Stimulated activated naive CD8-positive, alpha-beta T cell treated with anti-CD3 and anti-CD28 coated beads, Interleukin-15, amount 100 ng/mL, for 72 hours (primary cell): ENCODE results near the gene COX7C.
"Not testable (repeated sequence)": the region's sequence is repeated elsewhere in the genome, so short reads cannot be mapped to it uniquely, and the experiment has no call there.

Experiments used
- ATAC-seq: fragments of 150-1000 bp; cut with Tn5 transposase; 2 replicates; pipeline ENCODE4 v1.10.0; 2021; ENCODE audit warnings: mild to moderate bottlenecking, moderate library complexity
- DNase-seq, 2 donors: peaks; one replicate each; pipeline ENCODE4 v3.0.0; 2021 to 2022
- H3K27ac Mint-ChIP-seq, 2 donors: one replicate each; pipeline ENCODE4 v1.8.0; 2022; ENCODE audit warnings: mild to moderate bottlenecking in 2 of 2, mixed read lengths in 2 of 2, moderate library complexity in 2 of 2
- H3K27me3 Mint-ChIP-seq: one replicate; pipeline ENCODE4 v1.8.0; 2022; ENCODE audit warnings: mixed read lengths
- H3K4me1 Mint-ChIP-seq: one replicate; pipeline ENCODE4 v1.8.0; 2022; ENCODE audit warnings: mild to moderate bottlenecking, mixed read lengths
- H3K4me3 Mint-ChIP-seq, 2 donors: one replicate each; pipeline ENCODE4 v1.8.0; 2022; ENCODE audit warnings: mild to moderate bottlenecking in 2 of 2, mixed read lengths in 2 of 2, moderate library complexity in 1 of 2
- H3K9me3 Mint-ChIP-seq, 2 donors: one replicate each; pipeline ENCODE4 v1.8.0; 2022; ENCODE audit warnings: mixed read lengths in 2 of 2

COX7C gene

GRCh38 chr5:86617756-86618576, at the start of gene COX7C:
TSS of gene COX7C (plus strand) at chr5:86617941. CDS start at chr5:86618056, 115 bp downstream.
- H3K4me1 Mint-ChIP-seq: peaks cover 24% of the 10 kb centered on the region
- peak within 1 kb of the TSS; percentile 98 to 99 for H3K4me3 Mint-ChIP-seq
- DNase-seq (peak; percentile 85 to 92), ATAC-seq (peak; percentile 99)
- H3K27ac Mint-ChIP-seq: peak within 1 kb of the TSS; percentile 99 to 100
- H3K27me3 Mint-ChIP-seq: peaks cover 9% of the 10 kb centered on the region
- H3K9me3 Mint-ChIP-seq: peaks cover 5 to 8% of the 10 kb centered on the region in 2 donors

GRCh38 chr5:86569522-86570426, 48.0 kb upstream of the COX7C start:
- ATAC-seq, H3K4me1 Mint-ChIP-seq, H3K27me3 Mint-ChIP-seq, H3K9me3 Mint-ChIP-seq, H3K27ac Mint-ChIP-seq, DNase-seq, H3K4me3 Mint-ChIP-seq: not testable (repeated sequence)

GRCh38 chr5:86570427-86571083, 47.2 kb upstream of the COX7C start:
- Mint-ChIP-seq H3K9me3 (no peaks in the 10 kb centered on the region), H3K27ac (no peak overlapping the region), H3K27me3 (no peaks in the 10 kb centered on the region), H3K4me1 (no peaks in the 10 kb centered on the region), H3K4me3 (no peak overlapping the region)
- DNase-seq (no peak), ATAC-seq (no peak)

GRCh38 chr5:86571109-86571508, 46.6 kb upstream of the COX7C start:
- not testable (repeated sequence) for H3K9me3 Mint-ChIP-seq, H3K4me1 Mint-ChIP-seq, ATAC-seq, H3K4me3 Mint-ChIP-seq, H3K27ac Mint-ChIP-seq, H3K27me3 Mint-ChIP-seq, DNase-seq

GRCh38 chr5:86572825-86573517, 44.8 kb upstream of the COX7C start:
- ATAC-seq (no peak), DNase-seq (no peak)
- Mint-ChIP-seq H3K27ac (no peak overlapping the region), H3K9me3 (no peaks in the 10 kb centered on the region), H3K4me3 (no peak overlapping the region), H3K4me1 (no peaks in the 10 kb centered on the region), H3K27me3 (no peaks in the 10 kb centered on the region)

- H3K4me3 Mint-ChIP-seq: no peak overlapping the region
- no peak for DNase-seq
- no peak overlapping the region for H3K27ac Mint-ChIP-seq
- no peaks in the 10 kb centered on the region for H3K9me3 Mint-ChIP-seq
- no peaks in the 10 kb centered on the region for H3K4me1 Mint-ChIP-seq
- ATAC-seq: no peak
- no peaks in the 10 kb centered on the region for H3K27me3 Mint-ChIP-seq
Observed at GRCh38 chr5:86579502-86579901, 38.2 kb upstream of the COX7C start.

- ATAC-seq (no peak), DNase-seq (no peak)
- Mint-ChIP-seq H3K4me3 (no peak overlapping the region), H3K27me3 (peaks cover 28% of the 10 kb centered on the region), H3K9me3 (no peaks in the 10 kb centered on the region), H3K4me1 (no peaks in the 10 kb centered on the region), H3K27ac (no peak overlapping the region)
Observed at GRCh38 chr5:86596476-86596875, 21.3 kb upstream of the COX7C start.

- Mint-ChIP-seq H3K4me1 (no peaks in the 10 kb centered on the region), H3K27me3 (no peaks in the 10 kb centered on the region), H3K9me3 (no peaks in the 10 kb centered on the region), H3K27ac (no peak overlapping the region), H3K4me3 (no peak overlapping the region)
- DNase-seq (no peak), ATAC-seq (no peak)
Observed at GRCh38 chr5:86605881-86606280, 11.9 kb upstream of the COX7C start.

GRCh38 chr5:86613455-86613854, 4.3 kb upstream of the COX7C start:
- ATAC-seq: no peak
- no peak for DNase-seq
- H3K4me1 Mint-ChIP-seq: peaks cover 7% of the 10 kb centered on the region
- peaks cover 5 to 8% of the 10 kb centered on the region in 2 donors for H3K9me3 Mint-ChIP-seq
- no peak overlapping the region for H3K4me3 Mint-ChIP-seq
- no peak overlapping the region for H3K27ac Mint-ChIP-seq
- H3K27me3 Mint-ChIP-seq: peaks cover 20% of the 10 kb centered on the region

- Mint-ChIP-seq H3K27ac (peak overlapping the region; percentile 99 to 100), H3K9me3 (peaks cover 5 to 8% of the 10 kb centered on the region in 2 donors), H3K27me3 (peaks cover 10% of the 10 kb centered on the region), H3K4me3 (peak overlapping the region; percentile 98 to 99), H3K4me1 (peaks cover 24% of the 10 kb centered on the region)
- DNase-seq (no peak), ATAC-seq (no peak)
Observed at GRCh38 chr5:86617309-86617755, 409 bp upstream of the COX7C start.

GRCh38 chr5:86623785-86624483, 6.2 kb downstream of the COX7C start:
- Mint-ChIP-seq H3K27ac (no peak overlapping the region), H3K27me3 (no peaks in the 10 kb centered on the region)

GRCh38 chr5:86625148-86625547, 7.4 kb downstream of the COX7C start:
- ATAC-seq (no peak), DNase-seq (no peak)
- H3K9me3 Mint-ChIP-seq: no peaks in the 10 kb centered on the region
- H3K4me1 Mint-ChIP-seq: peaks cover 3% of the 10 kb centered on the region
- H3K27ac Mint-ChIP-seq: no peak overlapping the region
- H3K27me3 Mint-ChIP-seq: no peaks in the 10 kb centered on the region
- H3K4me3 Mint-ChIP-seq: no peak overlapping the region

More at GRCh38 chr5:86623785-86624483, 6.2 kb downstream of the COX7C start:
- peaks cover 16% of the 10 kb centered on the region for H3K4me1 Mint-ChIP-seq
- peak; percentile 37 for ATAC-seq
- no peak for DNase-seq
- no peaks in the 10 kb centered on the region for H3K9me3 Mint-ChIP-seq
- H3K4me3 Mint-ChIP-seq: no peak overlapping the region

GRCh38 chr5:86626149-86626548, 8.4 kb downstream of the COX7C start:
- DNase-seq (no peak), ATAC-seq (peak; percentile 45)
- Mint-ChIP-seq H3K4me1 (no peaks in the 10 kb centered on the region), H3K27ac (no peak overlapping the region), H3K9me3 (no peaks in the 10 kb centered on the region), H3K4me3 (no peak overlapping the region), H3K27me3 (peaks cover 8% of the 10 kb centered on the region)

- ATAC-seq (no peak), DNase-seq (no peak)
- H3K4me1 Mint-ChIP-seq: no peaks in the 10 kb centered on the region
- H3K4me3 Mint-ChIP-seq: no peak overlapping the region
- peaks cover 8% of the 10 kb centered on the region for H3K27me3 Mint-ChIP-seq
- H3K9me3 Mint-ChIP-seq: no peaks in the 10 kb centered on the region
- no peak overlapping the region for H3K27ac Mint-ChIP-seq
Observed at GRCh38 chr5:86631165-86631564, 13.4 kb downstream of the COX7C start.
